Stomach smooth muscle (tissue), 2 donors: Measurements from ENCODE around the gene SNORC.

Experiments
- H3K27ac ChIP-seq: one replicate; pipeline ENCODE4 v1.7.0; 2013; ENCODE audit warnings: mild to moderate bottlenecking, low read length, inconsistent platforms
- H3K27me3 ChIP-seq, 2 donors: one replicate each; pipeline ENCODE4 v1.7.0; 2013; ENCODE audit warnings: low read length in 2 of 2; ENCODE audit not compliant: insufficient read depth in 2 of 2, control insufficient read depth in 1 of 2
- H3K36me3 ChIP-seq, 2 donors: one replicate each; pipeline ENCODE4 v1.7.0; 2013; ENCODE audit warnings: low read length in 2 of 2; ENCODE audit not compliant: control insufficient read depth in 2 of 2, insufficient read depth in 2 of 2
- H3K4me1 ChIP-seq: one replicate; pipeline ENCODE4 v1.7.0; 2013; ENCODE audit warnings: low read length; ENCODE audit not compliant: control insufficient read depth, insufficient read depth
- H3K4me3 ChIP-seq, 2 donors: one replicate each; pipeline ENCODE4 v1.7.0; 2013; ENCODE audit warnings: low read length in 2 of 2
- H3K9ac ChIP-seq, 2 donors: one replicate each; pipeline ENCODE4 v1.7.0; 2013; ENCODE audit warnings: low read length in 2 of 2, mild to moderate bottlenecking in 1 of 2
- H3K9me3 ChIP-seq, 2 donors: one replicate each; pipeline ENCODE4 v1.7.0; 2013; ENCODE audit warnings: low read length in 2 of 2; ENCODE audit not compliant: control insufficient read depth in 2 of 2
- donor health status: healthy.
- donor health status: Pancreatic carcinoma.

The SNORC gene

GRCh38 chr2:232884001-232884421 is 13.9 kb downstream of the SNORC start:
- H3K9ac ChIP-seq: no peak overlapping the region
- H3K4me3 ChIP-seq: no peak overlapping the region
- H3K36me3 ChIP-seq: no peaks in the 10 kb centered on the region

GRCh38 chr2:232884549-232885263 is 14.6 kb downstream of the SNORC start:
- H3K9ac ChIP-seq: no peak overlapping the region
- H3K36me3 ChIP-seq: no peaks in the 10 kb centered on the region
- H3K4me1 ChIP-seq: no peaks in the 10 kb centered on the region
- H3K4me3 ChIP-seq: no peak overlapping the region
- no peaks in the 10 kb centered on the region for H3K9me3 ChIP-seq
- no peak overlapping the region for H3K27ac ChIP-seq
- H3K27me3 ChIP-seq: peaks cover 5 to 14% of the 10 kb centered on the region in 2 donors

More at GRCh38 chr2:232884001-232884421, 13.9 kb downstream of the SNORC start:
- no peaks in the 10 kb centered on the region for H3K4me1 ChIP-seq
- no peak overlapping the region for H3K27ac ChIP-seq
- no peaks in the 10 kb centered on the region for H3K9me3 ChIP-seq
- peaks cover 5 to 11% of the 10 kb centered on the region in 2 donors for H3K27me3 ChIP-seq

- no peaks in the 10 kb centered on the region for H3K9me3 ChIP-seq
- H3K4me1 ChIP-seq: no peaks in the 10 kb centered on the region
- H3K4me3 ChIP-seq: no peak overlapping the region
- no peak overlapping the region for H3K9ac ChIP-seq
- no peak overlapping the region for H3K27ac ChIP-seq
- no peaks in the 10 kb centered on the region for H3K36me3 ChIP-seq
- peaks cover 5 to 15% of the 10 kb centered on the region in 2 donors for H3K27me3 ChIP-seq
Measured at GRCh38 chr2:232885264-232885961, 15.3 kb downstream of the SNORC start.

- H3K9me3 ChIP-seq: no peaks in the 10 kb centered on the region
- H3K36me3 ChIP-seq: no peaks in the 10 kb centered on the region
- H3K4me1 ChIP-seq: no peaks in the 10 kb centered on the region
- peaks cover 8 to 21% of the 10 kb centered on the region in 2 donors for H3K27me3 ChIP-seq
- H3K27ac ChIP-seq: no peak overlapping the region
- no peak overlapping the region for H3K4me3 ChIP-seq
- no peak overlapping the region for H3K9ac ChIP-seq
Measured at GRCh38 chr2:232886176-232886575, 16.1 kb downstream of the SNORC start.

- H3K27me3 ChIP-seq: peaks cover 10 to 25% of the 10 kb centered on the region in 2 donors
- H3K4me3 ChIP-seq: no peak overlapping the region
- H3K4me1 ChIP-seq: no peaks in the 10 kb centered on the region
- no peak overlapping the region for H3K9ac ChIP-seq
- H3K9me3 ChIP-seq: no peaks in the 10 kb centered on the region
- no peaks in the 10 kb centered on the region for H3K36me3 ChIP-seq
- H3K27ac ChIP-seq: no peak overlapping the region
Measured at GRCh38 chr2:232886632-232887031, 16.6 kb downstream of the SNORC start.

- Histone ChIP-seq H3K27ac (no peak overlapping the region), H3K9ac (no peak overlapping the region), H3K4me1 (no peaks in the 10 kb centered on the region), H3K27me3 (peaks cover 10 to 28% of the 10 kb centered on the region in 2 donors), H3K4me3 (no peak overlapping the region), H3K9me3 (no peaks in the 10 kb centered on the region), H3K36me3 (no peaks in the 10 kb centered on the region)
Measured at GRCh38 chr2:232887171-232887850, 17.2 kb downstream of the SNORC start.

GRCh38 chr2:232888099-232888836 is 18.2 kb downstream of the SNORC start:
- H3K9ac ChIP-seq: no peak overlapping the region
- H3K27ac ChIP-seq: no peak overlapping the region
- H3K36me3 ChIP-seq: no peaks in the 10 kb centered on the region
- H3K27me3 ChIP-seq: peaks cover 19 to 28% of the 10 kb centered on the region in 2 donors
- H3K9me3 ChIP-seq: no peaks in the 10 kb centered on the region
- H3K4me1 ChIP-seq: no peaks in the 10 kb centered on the region
- no peak overlapping the region for H3K4me3 ChIP-seq

- no peak overlapping the region for H3K27ac ChIP-seq
- H3K4me3 ChIP-seq: no peak overlapping the region
- no peaks in the 10 kb centered on the region for H3K36me3 ChIP-seq
- H3K27me3 ChIP-seq: peaks cover 19 to 32% of the 10 kb centered on the region in 2 donors
- no peak overlapping the region for H3K9ac ChIP-seq
- H3K4me1 ChIP-seq: no peaks in the 10 kb centered on the region
- no peaks in the 10 kb centered on the region for H3K9me3 ChIP-seq
Measured at GRCh38 chr2:232888839-232889529, 18.9 kb downstream of the SNORC start.

GRCh38 chr2:232889876-232890401 is 19.9 kb downstream of the SNORC start:
- no peaks in the 10 kb centered on the region for H3K36me3 ChIP-seq
- H3K27ac ChIP-seq: no peak overlapping the region
- H3K4me1 ChIP-seq: no peaks in the 10 kb centered on the region
- no peaks in the 10 kb centered on the region for H3K9me3 ChIP-seq
- H3K4me3 ChIP-seq: no peak overlapping the region
- no peak overlapping the region for H3K9ac ChIP-seq
- peaks cover 19 to 31% of the 10 kb centered on the region in 2 donors for H3K27me3 ChIP-seq

GRCh38 chr2:232890536-232890895 is 20.5 kb downstream of the SNORC start:
- no peaks in the 10 kb centered on the region for H3K4me1 ChIP-seq
- H3K9me3 ChIP-seq: no peaks in the 10 kb centered on the region
- H3K9ac ChIP-seq: no peak overlapping the region
- H3K4me3 ChIP-seq: no peak overlapping the region
- H3K27me3 ChIP-seq: peaks cover 19 to 30% of the 10 kb centered on the region in 2 donors
- no peaks in the 10 kb centered on the region for H3K36me3 ChIP-seq
- no peak overlapping the region for H3K27ac ChIP-seq
